GM12801 (cell line): ENCODE data around the gene STON2.

Experiments
- TF ChIP-seq, protein P1 (sequence below): IDR thresholded peaks from one replicate; pipeline ENCODE4 v1.5.1; 2011; ENCODE audit warnings: control low read depth; ENCODE audit not compliant: insufficient read length; ENCODE audit errors: extremely low read depth

The STON2 gene

DNA sequence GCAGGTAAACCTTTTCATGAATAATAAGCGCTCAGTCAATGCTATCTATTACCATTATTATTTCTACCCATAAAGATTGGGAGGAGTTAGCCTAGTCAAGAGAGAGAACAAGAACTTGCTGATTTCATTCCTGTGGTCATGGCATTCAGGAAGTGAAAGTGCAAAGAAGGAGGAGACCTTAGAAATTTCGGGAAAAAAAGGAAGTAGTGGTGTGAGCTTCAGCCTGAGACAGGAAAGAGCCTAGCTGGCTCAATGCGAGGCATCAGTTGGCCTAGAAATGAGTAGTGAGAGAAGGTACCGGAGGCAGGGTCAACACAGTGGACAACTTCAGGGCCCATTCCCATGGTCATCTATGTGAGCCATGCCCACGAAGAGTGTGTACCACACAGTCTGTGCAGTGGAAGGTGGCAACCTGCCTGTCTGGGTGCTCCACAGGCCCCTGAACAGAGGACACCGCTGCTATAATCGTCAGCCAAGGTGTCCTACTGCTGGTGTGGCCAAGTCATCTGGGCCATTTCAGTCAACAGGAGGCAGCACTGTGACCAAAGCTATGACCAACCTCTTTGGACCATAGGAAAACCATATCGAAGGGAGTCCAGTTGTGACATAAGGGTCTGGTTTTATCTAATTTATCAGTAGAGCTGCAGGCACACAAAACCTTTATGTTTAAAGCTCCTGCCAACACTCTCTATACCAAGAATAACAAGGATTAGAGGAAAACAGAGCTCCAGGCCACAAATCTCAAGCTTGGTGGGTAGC is 16.2 kb upstream of the STON2 start:
- TF ChIP-seq, protein P1, sequence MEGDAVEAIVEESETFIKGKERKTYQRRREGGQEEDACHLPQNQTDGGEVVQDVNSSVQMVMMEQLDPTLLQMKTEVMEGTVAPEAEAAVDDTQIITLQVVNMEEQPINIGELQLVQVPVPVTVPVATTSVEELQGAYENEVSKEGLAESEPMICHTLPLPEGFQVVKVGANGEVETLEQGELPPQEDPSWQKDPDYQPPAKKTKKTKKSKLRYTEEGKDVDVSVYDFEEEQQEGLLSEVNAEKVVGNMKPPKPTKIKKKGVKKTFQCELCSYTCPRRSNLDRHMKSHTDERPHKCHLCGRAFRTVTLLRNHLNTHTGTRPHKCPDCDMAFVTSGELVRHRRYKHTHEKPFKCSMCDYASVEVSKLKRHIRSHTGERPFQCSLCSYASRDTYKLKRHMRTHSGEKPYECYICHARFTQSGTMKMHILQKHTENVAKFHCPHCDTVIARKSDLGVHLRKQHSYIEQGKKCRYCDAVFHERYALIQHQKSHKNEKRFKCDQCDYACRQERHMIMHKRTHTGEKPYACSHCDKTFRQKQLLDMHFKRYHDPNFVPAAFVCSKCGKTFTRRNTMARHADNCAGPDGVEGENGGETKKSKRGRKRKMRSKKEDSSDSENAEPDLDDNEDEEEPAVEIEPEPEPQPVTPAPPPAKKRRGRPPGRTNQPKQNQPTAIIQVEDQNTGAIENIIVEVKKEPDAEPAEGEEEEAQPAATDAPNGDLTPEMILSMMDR, result no peak

- TF ChIP-seq, protein P1, result no peak
Observed at GRCh38 chr14:81415781-81416180, 15.7 kb upstream of the STON2 start.

GRCh38 chr14:81414123-81414522 is 14.0 kb upstream of the STON2 start:
- TF ChIP-seq, protein P1, result no peak

DNA sequence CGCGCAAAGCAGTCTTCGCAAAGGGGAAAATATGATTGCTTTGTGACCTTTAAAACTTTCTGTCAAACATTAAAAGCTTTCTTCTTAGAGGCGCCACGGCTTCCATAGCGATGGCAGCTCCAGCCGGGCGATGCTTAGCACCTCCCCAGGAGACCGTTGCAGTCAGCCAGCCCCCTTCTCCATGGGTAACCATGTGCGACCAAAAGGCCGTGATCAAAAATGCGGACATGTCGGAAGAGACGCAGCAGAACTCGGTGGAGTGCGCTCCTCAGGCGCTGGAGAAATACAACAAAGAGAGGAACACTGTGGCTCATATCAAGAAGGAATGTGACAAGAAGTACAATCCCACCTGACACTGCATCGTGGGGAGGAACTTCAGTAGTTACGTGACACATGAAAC is 12.7 kb upstream of the STON2 start:
- TF ChIP-seq, protein P1, result no peak

DNA sequence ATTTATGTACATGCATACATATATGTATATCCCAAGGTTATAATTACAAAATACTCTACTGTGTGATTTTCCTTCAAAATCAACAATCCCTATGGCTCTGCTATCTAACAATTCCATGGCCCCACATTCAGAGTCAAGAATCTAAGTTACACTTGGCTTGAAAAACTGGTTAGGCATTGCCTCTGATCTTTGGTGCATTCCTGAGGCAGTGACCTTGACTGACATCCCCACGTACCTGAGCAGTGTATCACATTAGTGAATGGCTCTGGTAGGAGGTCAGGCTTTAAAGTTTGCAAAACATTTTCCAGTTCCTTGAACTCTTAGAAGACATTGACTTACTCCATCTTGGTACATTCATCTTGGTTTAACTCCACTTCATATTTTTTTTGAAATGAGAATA is 8.5 kb upstream of the STON2 start:
- TF ChIP-seq, protein P1, result no peak

DNA sequence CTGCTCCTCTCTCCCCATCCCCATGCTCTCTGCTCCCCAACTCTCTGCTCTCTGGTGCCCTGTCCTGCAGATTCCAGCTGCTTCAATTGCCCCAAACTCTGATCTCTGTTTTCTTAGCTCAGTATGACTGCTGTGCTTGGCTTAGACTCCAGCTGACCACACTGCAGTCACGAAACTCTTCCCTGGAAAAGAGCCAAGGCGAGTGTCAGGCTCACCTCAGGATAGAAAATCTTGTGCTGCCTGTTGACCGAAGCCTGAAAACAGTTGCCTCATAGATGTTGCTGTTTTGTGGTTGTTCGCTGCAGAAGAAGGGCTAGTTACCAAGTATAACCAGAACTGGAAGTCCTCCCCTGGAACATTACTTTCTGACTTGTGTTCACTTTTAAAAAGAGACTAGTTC is 6.7 kb upstream of the STON2 start:
- TF ChIP-seq, protein P1, result no peak

- TF ChIP-seq, protein P1, result no peak
Observed at GRCh38 chr14:81402123-81402495, 2.0 kb upstream of the STON2 start.
